ENCODE measurements around the gene NCLN.
"Not testable (repeated sequence)": the region's sequence is repeated elsewhere in the genome, so short reads cannot be mapped to it uniquely, and the experiment has no call there.

NCLN gene

DNA sequence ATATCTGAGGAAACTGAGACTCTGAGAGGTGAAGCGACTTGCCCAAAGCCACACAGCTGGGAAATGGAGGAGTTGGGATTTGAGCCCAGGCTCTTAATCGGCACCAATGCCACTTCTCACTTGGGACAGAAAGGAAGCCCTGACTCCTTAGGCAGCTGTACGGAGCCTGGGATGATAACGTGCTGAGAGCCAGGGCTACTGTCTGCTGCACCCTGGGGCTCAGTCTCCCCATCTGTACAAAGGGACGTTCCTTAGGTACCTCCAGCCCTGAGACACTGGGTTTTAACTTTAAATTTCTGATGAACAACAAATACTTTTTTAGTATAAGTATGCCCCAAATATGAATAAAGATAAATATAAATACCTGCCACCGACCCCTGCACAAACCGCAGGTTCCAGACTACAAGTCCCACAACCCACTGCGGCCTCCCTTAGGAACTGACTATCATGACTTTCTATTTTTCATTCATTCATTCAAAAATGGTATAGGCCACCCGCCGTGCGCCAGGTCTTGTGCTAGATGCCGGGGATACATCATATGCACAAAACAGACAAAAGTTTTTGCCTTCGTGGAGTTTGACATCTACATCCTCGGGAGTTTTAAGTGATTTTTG lies 776 bp upstream of the NCLN start:
- DNase-seq: no peak

DNA sequence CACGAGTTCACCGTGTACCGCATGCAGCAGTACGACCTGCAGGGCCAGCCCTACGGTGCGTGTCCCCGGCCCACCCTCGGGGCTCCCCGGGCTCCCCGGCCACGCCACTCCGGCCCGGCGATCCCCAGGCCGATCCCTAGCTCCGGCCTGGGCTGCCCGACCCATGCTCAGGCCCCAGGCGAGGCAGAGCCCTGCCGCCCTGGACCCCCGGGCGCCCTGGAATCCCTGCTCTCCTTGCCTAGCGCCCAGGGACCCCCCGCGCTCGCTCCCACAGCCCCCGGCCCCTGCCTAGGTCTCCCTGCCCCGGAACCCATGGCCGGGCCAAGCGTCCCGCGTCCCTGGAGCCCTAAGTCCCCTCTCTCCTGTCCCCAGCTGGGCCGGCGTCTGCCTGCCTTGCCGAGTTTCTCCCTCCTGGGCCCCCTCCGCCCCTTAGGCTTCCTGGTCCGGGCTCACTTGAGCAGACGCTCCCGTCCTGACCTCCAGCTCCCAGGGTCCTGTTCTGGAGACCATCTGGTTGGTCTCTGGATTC lies 494 bp downstream of the NCLN start:
- DNase-seq: no peak

DNA sequence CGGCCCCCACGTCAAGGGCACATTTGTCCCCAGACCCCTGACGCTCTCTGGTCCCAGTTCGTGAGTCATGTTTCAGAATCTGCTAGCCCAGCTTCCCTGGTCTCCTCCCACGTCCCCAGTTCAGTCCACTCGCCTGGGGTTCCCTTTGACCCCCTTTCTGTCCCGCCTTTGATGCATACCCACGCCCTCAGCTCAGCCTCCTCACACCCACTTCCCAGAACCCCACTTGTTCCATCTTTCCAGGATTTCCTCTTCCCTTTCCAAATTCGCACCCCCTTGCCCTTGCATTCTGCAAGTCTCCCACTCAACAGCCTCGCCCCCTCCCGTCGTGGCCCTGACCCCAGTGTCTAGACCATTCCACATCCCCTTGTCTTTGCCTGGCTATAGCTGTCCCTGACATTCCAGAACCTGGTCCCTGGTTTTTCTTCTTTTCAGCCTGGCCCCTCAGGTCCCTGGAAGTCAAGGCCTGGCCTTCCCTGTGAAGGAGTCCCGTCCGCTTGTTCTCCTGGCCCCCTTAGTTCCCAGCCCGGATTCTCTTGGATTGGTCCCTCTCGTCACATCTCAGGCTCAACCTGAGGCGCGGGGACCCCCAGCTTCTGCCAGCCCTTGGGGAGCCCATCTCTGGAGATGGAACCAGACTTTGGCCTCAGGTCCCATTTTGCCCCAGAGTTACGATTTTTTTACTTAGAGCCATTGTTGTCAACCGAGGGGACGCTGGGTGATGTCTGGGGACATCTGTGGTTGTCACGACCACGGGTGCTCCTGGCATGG lies 1.3 kb downstream of the NCLN start:
- no peak for DNase-seq

DNA sequence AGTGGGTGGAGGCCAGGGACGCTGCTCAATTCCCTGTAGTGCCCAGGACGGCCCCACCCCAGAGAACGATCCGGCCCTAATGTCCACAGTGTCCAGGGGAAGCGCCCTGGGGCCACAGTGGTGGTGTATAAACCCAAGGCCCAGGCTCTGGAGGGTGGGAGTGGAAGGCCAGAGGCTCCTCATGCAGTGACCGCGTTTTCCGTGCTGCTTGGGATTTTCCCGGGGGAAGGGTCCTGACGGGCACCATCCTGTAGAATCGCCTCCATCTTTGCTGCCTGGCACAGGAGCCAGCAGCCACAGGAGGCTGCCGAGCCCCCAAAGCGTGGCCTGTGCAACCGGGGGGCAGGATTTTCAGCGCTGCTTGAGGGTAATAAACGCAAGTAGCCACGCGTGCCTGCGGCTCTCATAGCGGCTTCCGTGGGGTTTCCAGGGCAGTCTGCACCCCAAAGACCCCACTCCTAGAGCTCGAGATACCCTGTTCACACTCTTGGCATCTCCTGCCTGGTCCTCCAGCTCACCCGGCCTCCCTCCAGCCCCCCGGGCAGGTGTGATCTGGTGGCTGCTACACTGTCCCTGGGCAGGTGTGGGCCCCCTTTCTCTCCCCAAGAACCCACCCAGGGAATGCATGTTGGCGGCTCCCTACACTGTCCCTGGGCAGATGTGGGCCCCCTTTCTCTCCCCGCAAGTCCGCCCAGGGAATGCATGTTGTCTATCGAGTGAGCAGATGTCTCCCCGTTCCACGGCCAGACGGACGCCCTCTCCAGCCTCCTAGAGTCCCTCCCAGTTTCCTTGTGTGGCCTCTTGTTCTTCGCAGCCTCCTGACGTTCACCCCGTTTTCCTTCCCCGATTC lies 2.2 kb downstream of the NCLN start:
- no peak for DNase-seq

DNA sequence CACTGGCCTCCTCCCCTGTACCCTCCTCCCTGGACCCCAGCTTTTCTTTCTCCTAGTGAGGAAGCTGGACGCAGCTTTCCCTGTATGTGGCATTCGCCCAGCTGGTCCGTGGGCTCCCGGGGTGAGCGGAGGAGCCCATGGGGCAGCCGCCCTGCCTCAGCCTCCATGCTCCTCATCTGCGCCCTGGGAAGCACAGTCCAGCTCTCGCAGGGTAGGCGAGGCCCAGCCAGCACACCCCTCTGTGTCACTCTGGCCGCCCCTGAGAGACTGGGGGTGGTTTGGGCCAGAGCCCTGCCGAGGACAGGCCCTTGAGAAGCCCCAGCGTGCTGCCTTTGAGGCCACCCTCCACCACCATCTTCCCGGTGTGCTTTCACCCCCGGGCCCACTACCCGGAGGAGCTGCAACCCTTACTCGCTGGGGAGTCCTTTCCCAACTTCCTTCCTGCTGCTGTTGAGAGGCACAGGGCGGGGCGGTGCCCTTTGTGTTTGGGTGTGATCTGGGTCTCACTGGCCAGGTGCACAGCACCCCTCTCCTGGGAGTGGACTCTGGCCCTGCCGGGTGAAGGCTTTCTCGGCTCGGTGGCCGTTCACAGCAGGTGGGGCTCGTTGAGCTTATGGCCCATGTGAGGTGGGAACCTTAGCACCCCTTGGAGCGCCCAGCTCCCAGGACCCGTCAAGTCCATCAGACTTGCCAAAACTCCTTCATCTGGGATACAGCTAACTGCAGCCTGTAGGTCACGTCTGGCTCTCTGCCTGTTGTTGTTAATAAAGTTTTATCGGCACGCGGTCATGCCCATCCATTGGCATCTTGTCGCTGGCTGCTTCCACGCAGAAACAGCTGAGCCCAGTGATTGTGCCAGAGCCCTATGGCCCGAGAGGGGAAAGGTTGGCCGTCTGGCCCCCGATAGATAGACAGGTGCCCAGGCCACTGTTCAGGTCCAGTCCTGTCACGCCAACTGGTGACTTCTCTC lies 3.2 kb downstream of the NCLN start:
- no peak for DNase-seq

DNA sequence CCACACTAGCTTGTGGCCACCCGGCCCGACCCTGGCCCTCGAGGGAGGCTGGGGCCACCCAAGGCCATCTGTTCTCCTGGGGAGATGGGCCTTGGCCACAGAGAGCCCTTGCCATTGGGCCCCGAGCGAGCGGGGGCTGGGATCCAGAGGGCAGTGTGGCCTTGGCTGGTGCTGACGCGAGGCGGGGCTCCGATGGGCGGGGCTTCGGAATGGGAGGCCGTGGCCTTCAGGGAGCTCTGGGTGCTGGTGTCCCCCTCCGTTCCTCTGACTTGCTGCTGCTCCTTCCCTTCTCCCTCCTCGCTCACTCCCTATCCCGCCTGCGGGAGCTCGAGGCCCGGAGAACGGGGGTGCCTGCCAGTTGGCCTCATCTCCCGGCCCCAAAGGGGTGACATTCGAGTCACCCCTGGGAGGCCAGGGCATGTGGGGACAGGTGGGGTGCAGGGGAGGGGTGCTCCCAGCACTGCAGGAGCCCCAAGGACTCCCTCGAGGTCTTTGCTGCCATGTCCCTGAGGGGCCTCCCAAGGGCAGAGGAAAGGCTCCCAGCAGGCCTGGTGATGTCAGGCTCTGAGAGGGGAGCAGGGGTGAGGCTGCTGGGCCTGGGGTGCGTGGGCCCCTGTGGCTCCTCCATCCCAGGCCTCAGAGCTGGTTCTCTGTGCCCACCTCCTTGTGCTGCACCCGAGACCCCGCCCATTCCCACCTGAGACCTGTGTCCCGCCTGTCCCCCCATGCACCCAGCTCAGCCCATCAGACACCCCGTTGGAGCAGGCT lies 4.2 kb downstream of the NCLN start:
- DNase-seq: no peak

DNA sequence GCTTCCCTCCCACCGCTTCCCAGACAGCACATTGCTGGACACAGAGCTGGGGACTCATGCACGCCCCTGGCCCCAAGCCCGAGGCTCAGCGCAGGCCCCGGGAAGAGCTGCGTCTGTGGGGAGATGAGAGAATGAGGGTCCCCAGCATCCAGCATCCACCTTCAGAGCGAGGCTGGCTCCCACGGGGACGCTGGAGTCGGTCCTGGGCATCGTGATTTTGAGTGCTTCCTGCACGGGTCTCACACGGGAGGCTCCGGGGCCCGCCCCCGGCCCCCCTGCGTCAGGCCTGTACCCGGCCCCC lies 4.7 kb downstream of the NCLN start:
- no peak for DNase-seq

DNA sequence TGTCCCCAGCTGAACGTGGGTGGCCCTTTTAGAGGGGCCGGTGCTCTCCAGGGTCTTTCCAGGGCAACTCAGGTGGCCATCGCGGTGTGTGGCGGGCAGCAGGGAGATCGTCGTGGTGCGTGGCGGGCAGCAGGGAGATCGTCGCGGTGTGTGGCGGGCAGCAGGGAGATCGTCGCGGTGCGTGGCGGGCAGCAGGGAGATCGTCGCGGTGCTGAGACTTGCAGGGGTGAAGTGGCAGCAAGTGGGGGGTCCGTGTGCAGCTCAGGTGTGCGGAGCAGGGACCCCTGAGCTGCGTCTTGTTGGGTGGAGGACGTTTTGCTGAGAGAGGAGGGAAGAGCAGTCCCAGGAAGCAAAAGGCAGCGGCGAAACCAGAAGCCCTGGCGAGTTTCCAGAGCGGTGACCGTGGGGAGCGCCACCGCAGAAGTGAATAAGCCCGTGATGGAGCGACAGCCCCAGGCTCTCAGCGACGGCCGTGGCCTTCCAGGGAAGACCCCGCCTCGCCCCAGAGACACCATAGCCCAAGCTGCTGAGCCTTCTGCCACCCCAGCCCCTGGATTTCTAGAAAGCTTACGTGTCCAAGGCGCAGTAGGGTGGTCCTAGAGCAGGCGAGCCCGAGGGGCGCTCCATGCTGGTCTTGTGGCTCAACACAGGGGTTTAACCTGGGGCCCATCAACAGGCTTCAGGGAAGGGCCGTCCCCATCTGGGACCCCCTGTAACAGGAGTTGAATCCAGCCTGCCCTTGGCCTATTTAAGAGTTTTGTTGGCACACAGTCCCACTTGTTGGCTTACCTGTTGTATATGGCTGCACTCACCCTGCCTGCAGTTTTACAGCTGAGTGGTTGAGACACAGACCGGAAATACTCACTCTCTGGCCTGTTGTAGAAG lies 5.4 kb downstream of the NCLN start:
- DNase-seq: no peak

DNA sequence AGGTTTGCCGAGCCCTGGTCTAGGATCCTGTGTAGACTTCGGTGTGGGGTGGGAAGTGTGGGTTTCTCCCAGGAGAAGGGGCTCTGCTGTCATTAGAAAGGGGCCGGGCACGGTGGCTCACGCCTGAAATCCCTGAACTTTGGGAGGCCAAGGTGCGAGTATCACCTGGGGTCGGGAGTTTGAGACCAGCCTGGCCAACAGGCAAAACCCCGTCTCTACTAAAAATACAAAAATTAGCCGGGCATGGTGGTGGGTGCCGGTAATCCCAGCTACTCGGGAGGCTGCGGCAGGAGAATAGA lies 6.0 kb downstream of the NCLN start:
- not testable (repeated sequence) for DNase-seq

DNA sequence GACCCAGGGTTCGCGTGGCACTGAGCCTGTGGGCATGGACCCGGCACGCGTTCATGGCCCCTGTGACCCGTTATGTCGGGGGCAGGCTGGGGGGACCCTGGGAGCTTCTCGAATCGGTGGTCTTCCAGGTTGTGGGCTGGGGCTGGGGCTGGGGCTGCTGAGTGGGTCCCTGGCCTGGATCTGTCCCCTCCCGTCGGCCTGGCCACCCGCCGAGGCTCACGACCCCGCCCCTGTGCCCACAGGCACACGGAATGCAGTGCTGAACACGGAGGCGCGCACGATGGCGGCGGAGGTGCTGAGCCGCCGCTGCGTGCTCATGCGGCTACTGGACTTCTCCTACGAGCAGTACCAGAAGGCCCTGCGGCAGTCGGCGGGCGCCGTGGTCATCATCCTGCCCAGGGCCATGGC lies 6.5 kb downstream of the NCLN start:
- no peak for DNase-seq

DNA sequence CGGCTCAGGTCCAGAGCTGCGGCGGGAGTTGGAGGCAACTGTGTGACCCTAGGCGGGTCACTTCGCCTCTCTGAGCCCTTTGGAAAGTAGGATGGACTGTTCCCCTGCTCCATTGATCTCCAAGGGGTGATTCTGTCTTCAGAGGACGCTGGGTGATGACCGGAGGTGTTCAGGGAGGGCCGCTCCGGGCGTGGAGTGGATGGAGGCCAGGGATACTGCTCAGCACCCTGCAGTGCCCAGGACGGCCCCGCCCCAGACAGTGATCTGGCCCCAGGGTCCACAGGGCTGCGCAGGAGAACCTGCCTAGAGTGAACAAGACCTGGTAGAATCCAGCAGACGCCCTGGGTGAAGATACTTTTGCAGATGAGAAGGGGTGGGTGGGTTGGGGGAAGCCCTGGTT lies 7.0 kb downstream of the NCLN start:
- DNase-seq: no peak

DNA sequence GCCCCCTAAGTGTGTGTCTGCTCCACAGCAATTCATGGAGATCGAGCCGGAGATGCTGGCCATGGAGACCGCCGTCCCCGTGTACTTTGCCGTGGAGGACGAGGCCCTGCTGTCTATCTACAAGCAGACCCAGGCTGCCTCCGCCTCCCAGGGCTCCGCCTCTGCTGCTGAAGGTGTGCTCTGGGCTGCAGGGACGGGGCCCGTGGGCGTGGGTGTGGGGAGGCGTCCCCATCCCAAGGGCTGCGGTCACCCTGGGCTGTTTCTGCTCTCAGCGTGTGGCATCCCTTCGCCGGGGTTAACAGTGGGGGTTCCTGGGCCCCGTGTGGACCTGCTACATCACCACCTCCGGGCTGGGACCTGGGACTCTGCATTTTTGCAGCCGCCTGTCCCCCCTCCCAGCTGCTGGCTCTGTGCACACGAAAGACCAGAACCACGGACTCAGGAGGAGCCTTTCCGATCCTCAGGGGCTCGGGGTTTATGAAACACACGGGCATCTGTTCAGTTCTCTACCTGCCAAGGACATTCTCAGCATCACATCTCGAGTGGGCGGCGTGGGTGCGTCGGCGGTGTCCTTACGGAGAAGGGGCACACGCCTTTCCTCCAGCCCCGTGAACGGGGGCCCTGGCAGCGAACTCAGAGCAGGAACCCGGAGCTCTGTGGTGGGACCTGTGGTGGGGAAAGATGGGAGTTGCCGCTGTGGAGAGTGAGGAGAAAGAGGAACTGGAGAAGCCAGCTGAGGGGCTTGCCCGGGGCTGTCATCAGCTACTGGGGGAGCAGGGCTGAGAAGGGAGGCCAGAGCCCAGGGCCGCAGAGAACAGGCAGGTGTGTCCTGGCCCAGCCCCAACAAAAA lies 7.8 kb downstream of the NCLN start:
- DNase-seq: no peak

DNA sequence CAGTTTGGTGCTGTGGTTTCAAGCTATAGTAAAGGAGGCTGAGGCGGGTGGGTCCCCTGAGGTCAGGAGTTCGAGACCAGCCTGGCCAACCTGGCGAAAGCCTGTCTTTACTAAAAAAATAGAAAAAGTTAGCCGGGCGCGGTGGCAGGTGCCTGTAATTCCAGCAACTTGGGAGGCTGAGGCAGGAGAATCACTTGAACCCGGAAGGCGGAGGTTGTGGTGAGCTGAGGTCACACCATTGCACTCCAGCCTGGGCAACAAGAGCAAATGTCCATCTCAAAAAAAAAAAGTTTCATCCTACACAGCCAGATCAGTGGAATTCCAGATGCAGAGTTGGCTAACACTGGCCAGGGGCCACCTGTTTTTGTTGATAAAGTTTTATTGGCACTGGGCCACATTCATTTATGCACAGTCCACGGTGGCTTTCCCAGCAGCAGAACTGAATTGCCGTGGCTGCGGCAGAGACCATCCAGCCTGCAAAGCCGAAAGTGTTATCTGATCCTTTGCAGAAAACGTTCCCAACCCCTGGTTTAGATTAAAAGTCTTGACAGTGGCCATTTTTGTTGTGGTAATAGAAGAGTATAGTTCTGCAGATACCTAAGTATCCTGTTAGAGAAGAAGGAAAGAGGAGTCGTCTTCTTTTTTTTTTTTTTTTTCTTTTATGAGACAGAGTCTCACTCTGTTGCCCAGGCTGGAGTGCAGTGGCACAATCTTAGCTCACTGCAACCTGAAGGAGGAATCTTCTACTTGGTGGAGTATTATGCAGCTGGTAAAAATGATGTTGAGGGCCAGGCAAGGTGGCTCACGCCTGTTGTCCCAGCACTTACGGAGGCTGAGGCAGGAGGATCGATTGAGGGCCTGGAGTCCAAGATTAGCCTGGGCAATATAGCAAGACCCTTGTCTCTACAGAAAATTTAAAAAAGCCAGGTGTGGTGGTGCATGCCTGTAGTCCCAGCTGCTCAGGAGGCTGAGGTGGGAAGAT lies 8.7 kb downstream of the NCLN start:
- no peak for DNase-seq

DNA sequence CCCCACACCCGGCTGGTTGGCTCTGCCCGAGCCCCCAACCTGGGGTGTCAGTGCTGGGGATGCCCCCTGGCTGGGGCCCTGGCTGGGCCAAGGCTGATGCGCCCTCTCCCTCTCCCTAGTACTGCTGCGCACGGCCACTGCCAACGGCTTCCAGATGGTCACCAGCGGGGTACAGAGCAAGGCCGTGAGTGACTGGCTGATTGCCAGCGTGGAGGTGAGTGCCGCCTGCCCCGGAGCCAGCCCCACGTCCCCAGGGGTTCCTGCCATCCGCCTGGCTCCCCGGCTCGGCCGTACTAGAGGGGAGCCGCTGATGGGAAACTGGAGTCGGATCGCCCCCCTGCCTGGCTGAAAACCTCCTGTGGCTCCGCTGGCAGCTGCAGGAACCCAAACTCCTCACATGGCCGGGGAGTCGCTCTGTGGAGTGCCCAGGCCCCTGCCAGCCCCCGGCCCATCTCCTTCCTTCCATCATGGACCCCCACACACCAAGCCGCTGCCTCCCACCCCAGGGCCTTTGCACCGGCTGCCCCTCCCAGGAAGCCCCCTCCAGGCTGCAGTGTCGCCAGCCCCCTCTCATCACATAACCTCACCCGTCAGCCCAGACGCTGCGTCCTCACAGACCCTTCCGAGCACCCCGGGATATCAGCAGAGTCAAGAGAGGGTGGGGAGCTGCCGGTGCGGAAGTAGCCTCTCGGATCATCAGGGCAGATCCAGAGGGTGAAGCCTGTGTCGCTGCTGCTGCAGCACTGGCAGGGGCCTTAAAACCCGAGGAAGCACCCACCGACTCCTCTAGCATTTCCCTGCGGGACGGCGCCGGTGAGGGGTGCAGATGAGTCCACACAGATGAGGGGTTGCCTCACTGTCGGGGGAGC lies 10.6 kb downstream of the NCLN start:
- DNase-seq: no peak

DNA sequence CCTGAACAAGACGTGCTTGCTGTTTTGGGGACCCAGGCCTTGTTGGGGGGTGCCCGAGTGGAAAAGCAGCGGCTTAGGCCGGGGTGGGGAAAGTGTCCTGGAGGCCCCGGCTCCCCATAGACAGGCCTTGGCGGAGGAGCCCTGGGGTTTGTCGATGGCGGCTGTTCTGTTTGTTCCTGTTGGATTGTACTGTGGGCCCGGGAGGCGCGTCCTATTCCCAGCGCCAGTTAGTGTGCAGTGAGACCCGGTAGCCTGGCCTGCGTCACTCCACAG lies 11.1 kb downstream of the NCLN start:
- DNase-seq: no peak

DNA sequence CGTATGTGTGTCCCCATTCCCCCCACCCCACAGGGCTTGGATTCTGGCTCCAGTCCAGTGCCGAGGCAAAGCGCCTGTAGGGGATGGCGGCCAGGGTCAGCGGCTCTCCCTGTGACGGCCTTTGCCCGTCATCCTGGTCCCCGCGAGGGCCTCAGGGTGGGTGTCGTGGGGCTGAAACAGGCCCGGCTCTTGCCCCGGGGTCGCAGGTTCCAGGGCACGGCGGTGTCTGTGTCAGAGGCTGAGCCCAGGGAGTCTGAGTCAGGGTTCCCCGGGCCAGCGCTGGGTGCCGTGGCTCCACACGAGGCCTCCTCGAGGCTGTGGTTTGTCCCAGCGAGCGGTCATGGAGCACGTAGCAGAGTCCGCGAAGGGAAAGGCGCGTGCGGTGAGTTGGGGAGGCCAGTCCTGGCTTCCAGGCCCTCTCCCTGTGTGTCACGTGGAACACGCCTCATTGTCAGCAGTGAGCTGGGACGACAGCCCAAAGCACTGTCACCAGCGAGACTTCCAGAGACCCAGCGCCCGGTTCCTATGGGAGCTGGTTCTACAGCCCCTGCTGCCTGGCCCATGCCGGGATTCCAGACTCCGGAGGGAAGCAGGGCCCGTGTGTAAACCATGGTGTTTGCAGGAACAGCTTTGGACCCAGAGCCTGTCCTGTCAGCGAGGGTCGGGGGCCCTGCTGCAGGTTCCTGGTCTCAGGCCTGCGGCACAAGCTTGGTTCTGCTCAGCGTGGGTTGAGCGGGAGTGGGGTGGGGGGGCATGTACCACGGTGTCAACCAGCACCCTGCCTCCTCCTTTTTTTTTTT lies 13.4 kb downstream of the NCLN start:
- no peak for DNase-seq

DNA sequence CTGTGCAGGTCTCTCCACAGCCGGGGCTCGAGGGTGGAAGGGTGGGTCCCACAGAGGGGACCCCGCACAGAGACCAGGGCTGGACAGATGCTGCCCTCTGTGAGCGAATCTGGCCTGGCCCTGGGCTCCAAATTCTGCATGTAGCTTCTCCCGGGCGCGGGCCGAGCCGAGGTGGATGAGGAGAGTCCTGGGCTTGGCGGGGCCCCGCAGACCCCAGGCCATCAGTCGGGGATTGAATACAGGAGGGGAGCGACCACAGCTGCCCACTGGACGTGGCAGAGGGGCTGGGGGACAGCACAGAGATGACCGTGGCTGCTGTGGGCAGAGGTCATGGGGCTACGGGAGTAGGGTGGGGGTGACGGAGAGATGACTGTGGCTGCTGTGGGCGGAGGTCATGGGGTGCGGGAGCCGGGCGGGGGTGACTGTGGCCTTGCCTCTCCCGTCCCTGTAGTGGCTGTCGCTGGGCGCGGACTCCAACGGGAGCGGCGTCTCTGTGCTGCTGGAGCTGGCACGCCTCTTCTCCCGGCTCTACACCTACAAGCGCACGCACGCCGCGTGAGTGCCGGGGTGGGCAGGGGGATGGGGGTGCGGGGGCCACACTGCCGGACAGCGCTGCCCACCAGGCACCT lies 15.5 kb downstream of the NCLN start:
- no peak for DNase-seq

Data from right forelimb (tissue), 1 donor.